ENCODE results near the gene NCAPG2.
"Not testable (repeated sequence)": the region's sequence is repeated elsewhere in the genome, so short reads cannot be mapped to it uniquely, and the experiment has no call there.

The NCAPG2 gene

GRCh38 chr7:158710651-158711102 lies 6.1 kb upstream of the NCAPG2 start:
- H3K36me3 ChIP-seq (ENCODE audit: control insufficient read depth, insufficient read depth, low read length), result no peaks in the 10 kb centered on the region
- no peak overlapping the region for H3K4me3 ChIP-seq (replicated peaks; ENCODE audit: low read depth, low read length)
- no peak for DNase-seq (ENCODE audit: extremely low read depth, insufficient read length)
- no peak for TF ChIP-seq CTCF (IDR thresholded peaks at IDR 0.05; ENCODE audit: insufficient read depth, low read length, poor library complexity, severe bottlenecking)
- no peaks in the 10 kb centered on the region for H3K27me3 ChIP-seq (replicated peaks; ENCODE audit: control insufficient read depth, insufficient read depth, low read length)

GRCh38 chr7:158707610-158708009 lies 3.0 kb upstream of the NCAPG2 start:
- H3K27me3 ChIP-seq (replicated peaks; ENCODE audit: control insufficient read depth, insufficient read depth, low read length), result no peaks in the 10 kb centered on the region
- no peak for TF ChIP-seq CTCF (IDR thresholded peaks at IDR 0.05; ENCODE audit: insufficient read depth, low read length, poor library complexity, severe bottlenecking)
- H3K4me3 ChIP-seq (replicated peaks; ENCODE audit: low read depth, low read length), result no peak overlapping the region
- DNase-seq (ENCODE audit: extremely low read depth, insufficient read length), result no peak
- no peaks in the 10 kb centered on the region for H3K36me3 ChIP-seq (ENCODE audit: control insufficient read depth, insufficient read depth, low read length)

GRCh38 chr7:158706710-158707590 lies 2.3 kb upstream of the NCAPG2 start:
- H3K27me3 ChIP-seq (replicated peaks; ENCODE audit: control insufficient read depth, insufficient read depth, low read length), result no peaks in the 10 kb centered on the region
- H3K4me3 ChIP-seq (replicated peaks; ENCODE audit: low read depth, low read length), result no peak overlapping the region
- H3K36me3 ChIP-seq (ENCODE audit: control insufficient read depth, insufficient read depth, low read length), result no peaks in the 10 kb centered on the region
- DNase-seq (ENCODE audit: extremely low read depth, insufficient read length), result no peak
- TF ChIP-seq CTCF (IDR thresholded peaks at IDR 0.05; ENCODE audit: insufficient read depth, low read length, poor library complexity, severe bottlenecking), result no peak

- no peak for DNase-seq (ENCODE audit: extremely low read depth, insufficient read length)
- no peaks in the 10 kb centered on the region for H3K27me3 ChIP-seq (replicated peaks; ENCODE audit: control insufficient read depth, insufficient read depth, low read length)
- TF ChIP-seq CTCF (IDR thresholded peaks at IDR 0.05; ENCODE audit: insufficient read depth, low read length, poor library complexity, severe bottlenecking), result no peak
- no peak overlapping the region for H3K4me3 ChIP-seq (replicated peaks; ENCODE audit: low read depth, low read length)
- H3K36me3 ChIP-seq (ENCODE audit: control insufficient read depth, insufficient read depth, low read length), result no peaks in the 10 kb centered on the region
Measured at GRCh38 chr7:158706273-158706704, 1.7 kb upstream of the NCAPG2 start.

- no peak for TF ChIP-seq CTCF (IDR thresholded peaks at IDR 0.05; ENCODE audit: insufficient read depth, low read length, poor library complexity, severe bottlenecking)
- Histone ChIP-seq H3K36me3 (ENCODE audit: control insufficient read depth, insufficient read depth, low read length) (peaks cover 3% of the 10 kb centered on the region), H3K27me3 (replicated peaks; ENCODE audit: control insufficient read depth, insufficient read depth, low read length) (no peaks in the 10 kb centered on the region), H3K4me3 (replicated peaks; ENCODE audit: low read depth, low read length) (peak overlapping the region; percentile 71)
- no peak for DNase-seq (ENCODE audit: extremely low read depth, insufficient read length)
Measured at GRCh38 chr7:158705234-158705850, 738 bp upstream of the NCAPG2 start.

- H3K4me3 ChIP-seq (replicated peaks; ENCODE audit: low read depth, low read length), result peak overlapping the region; percentile 97
- H3K36me3 ChIP-seq (ENCODE audit: control insufficient read depth, insufficient read depth, low read length); H3K27me3 ChIP-seq (replicated peaks; ENCODE audit: control insufficient read depth, insufficient read depth, low read length); DNase-seq (ENCODE audit: extremely low read depth, insufficient read length): not testable (repeated sequence)
Measured at GRCh38 chr7:158703679-158704523, 703 bp downstream of the NCAPG2 start.
